Nephron progenitor cell (in vitro differentiated cells): ENCODE results near the gene RFX2.

Experiments used
- DNase-seq: peaks from one replicate; pipeline ENCODE4 v3.0.0; 2021
- H3K27ac Mint-ChIP-seq: 2 replicates; pipeline ENCODE4 v1.8.0; 2021; ENCODE audit warnings: mild to moderate bottlenecking, moderate library complexity, mixed read lengths
- H3K27me3 Mint-ChIP-seq: 2 replicates; pipeline ENCODE4 v1.8.0; 2021; ENCODE audit warnings: mild to moderate bottlenecking, low read depth, mixed read lengths; ENCODE audit not compliant: poor library complexity
- H3K36me3 Mint-ChIP-seq: 2 replicates; pipeline ENCODE4 v1.8.0; 2021; ENCODE audit warnings: low read depth, mixed read lengths
- H3K4me1 Mint-ChIP-seq: 2 replicates; pipeline ENCODE4 v1.8.0; 2021; ENCODE audit warnings: mixed read lengths
- H3K4me3 Mint-ChIP-seq: 2 replicates; pipeline ENCODE4 v1.8.0; 2021; ENCODE audit warnings: mild to moderate bottlenecking, moderate library complexity, mixed read lengths
- H3K9me3 Mint-ChIP-seq: 2 replicates; pipeline ENCODE4 v1.8.0; 2021; ENCODE audit warnings: mild to moderate bottlenecking, moderate library complexity, mixed read lengths
- CTCF ChIP-seq: fragments of 200-600 bp; sonication (generic); IDR thresholded peaks from 2 replicates; pipeline ENCODE4 v1.5.0; 2021; ENCODE audit warnings: antibody characterized with exemption

RFX2 gene

GRCh38 chr19:6021878-6022569 lies 88.3 kb downstream of the RFX2 start:
- peak; percentile 83 for TF ChIP-seq CTCF
- peaks cover 9% of the 10 kb centered on the region for H3K36me3 Mint-ChIP-seq
- peak; percentile 90 for DNase-seq
- no peak overlapping the region for H3K4me3 Mint-ChIP-seq
- peaks cover 49% of the 10 kb centered on the region for H3K27me3 Mint-ChIP-seq
- H3K4me1 Mint-ChIP-seq = peaks cover 29% of the 10 kb centered on the region
- H3K27ac Mint-ChIP-seq = no peak overlapping the region
- H3K9me3 Mint-ChIP-seq = no peaks in the 10 kb centered on the region

- peaks cover under 1% of the 10 kb centered on the region for H3K36me3 Mint-ChIP-seq
- peaks cover 29% of the 10 kb centered on the region for H3K4me1 Mint-ChIP-seq
- TF ChIP-seq CTCF = no peak
- no peak overlapping the region for H3K4me3 Mint-ChIP-seq
- no peaks in the 10 kb centered on the region for H3K9me3 Mint-ChIP-seq
- H3K27me3 Mint-ChIP-seq = peaks cover 56% of the 10 kb centered on the region
- DNase-seq = no peak
- no peak overlapping the region for H3K27ac Mint-ChIP-seq
These were observed 89.1 kb downstream of the RFX2 start for GRCh38 chr19:6020972-6021805.

- H3K4me3 Mint-ChIP-seq = no peak overlapping the region
- no peak for TF ChIP-seq CTCF
- H3K27me3 Mint-ChIP-seq = peaks cover 51% of the 10 kb centered on the region
- H3K36me3 Mint-ChIP-seq = no peaks in the 10 kb centered on the region
- H3K4me1 Mint-ChIP-seq = peaks cover 29% of the 10 kb centered on the region
- H3K9me3 Mint-ChIP-seq = no peaks in the 10 kb centered on the region
- no peak overlapping the region for H3K27ac Mint-ChIP-seq
- no peak for DNase-seq
These were observed 90.0 kb downstream of the RFX2 start for GRCh38 chr19:6020166-6020882.

- Mint-ChIP-seq H3K27ac (no peak overlapping the region), H3K36me3 (no peaks in the 10 kb centered on the region), H3K4me1 (peaks cover 36% of the 10 kb centered on the region), H3K27me3 (peaks cover 43% of the 10 kb centered on the region), H3K9me3 (no peaks in the 10 kb centered on the region), H3K4me3 (no peak overlapping the region)
- peak; percentile 31 for DNase-seq
- peak; percentile 41 for TF ChIP-seq CTCF
These were observed 91.5 kb downstream of the RFX2 start for GRCh38 chr19:6018786-6019185.

GRCh38 chr19:6017576-6017975 lies 92.7 kb downstream of the RFX2 start:
- TF ChIP-seq CTCF = no peak
- no peaks in the 10 kb centered on the region for H3K9me3 Mint-ChIP-seq
- no peak for DNase-seq
- H3K4me1 Mint-ChIP-seq = peaks cover 37% of the 10 kb centered on the region
- H3K36me3 Mint-ChIP-seq = no peaks in the 10 kb centered on the region
- no peak overlapping the region for H3K27ac Mint-ChIP-seq
- H3K4me3 Mint-ChIP-seq = no peak overlapping the region
- peaks cover 36% of the 10 kb centered on the region for H3K27me3 Mint-ChIP-seq
